ENCODE data around the gene PACS2.
A peak's percentile ranks its signal among the peaks of the same experiment; 100 is the strongest.
"Not testable (repeated sequence)": the region's sequence is repeated elsewhere in the genome, so short reads cannot be mapped to it uniquely, and the experiment has no call there.

The PACS2 gene

GRCh38 chr14:105290621-105291346, 23.8 kb upstream of the PACS2 start:
- DNase-seq: no peak

DNA sequence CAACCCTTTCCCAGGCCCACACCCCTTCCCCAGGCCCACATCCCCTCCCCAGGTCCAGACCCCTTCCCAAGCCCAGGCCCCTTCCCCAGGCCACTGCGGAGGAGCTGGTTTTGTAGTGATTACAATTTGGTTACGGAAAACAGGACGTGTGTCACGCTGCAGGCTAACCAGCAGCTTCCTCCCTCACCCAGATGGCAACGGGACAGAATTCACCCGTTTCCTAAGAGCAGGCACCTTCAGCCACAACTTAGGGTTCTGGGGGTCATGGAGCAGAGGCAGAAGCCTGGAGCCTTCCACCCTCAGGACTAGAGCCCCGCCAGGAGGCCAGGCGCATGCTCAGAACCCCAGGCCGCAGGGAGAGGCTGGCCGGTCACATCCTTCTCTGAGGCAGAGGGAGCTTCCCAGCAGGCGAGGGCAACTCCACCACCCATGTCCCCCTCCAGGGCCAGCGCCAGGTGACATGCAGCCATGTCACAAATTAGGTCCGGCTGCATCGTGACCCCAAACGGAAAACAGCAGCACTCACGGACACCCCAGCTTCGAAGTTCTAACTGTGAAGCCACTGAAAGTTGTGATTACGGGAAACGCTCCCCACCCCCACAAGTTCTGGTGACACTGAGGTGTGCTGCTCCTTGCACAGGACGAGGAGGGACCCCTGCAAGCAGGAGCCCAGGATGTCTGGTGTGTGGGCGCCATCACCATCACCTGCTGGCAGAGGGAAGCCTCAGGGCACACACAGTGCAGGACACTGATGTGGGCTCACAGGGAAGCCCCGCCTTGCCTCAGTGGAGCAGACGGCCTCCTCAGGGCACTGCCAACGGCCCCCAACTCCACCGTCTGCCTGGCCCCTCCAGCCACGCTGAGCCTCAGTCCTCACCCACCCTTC, 21.5 kb upstream of the PACS2 start:
- DNase-seq: peak in 1 of 6 experiments; percentile 8

GRCh38 chr14:105294142-105294597, 20.4 kb upstream of the PACS2 start:
- peak; percentile 49 to 76 (median 68) for DNase-seq

- not testable (repeated sequence) for DNase-seq
These were observed 17.2 kb upstream of the PACS2 start for GRCh38 chr14:105297311-105297710.

DNA sequence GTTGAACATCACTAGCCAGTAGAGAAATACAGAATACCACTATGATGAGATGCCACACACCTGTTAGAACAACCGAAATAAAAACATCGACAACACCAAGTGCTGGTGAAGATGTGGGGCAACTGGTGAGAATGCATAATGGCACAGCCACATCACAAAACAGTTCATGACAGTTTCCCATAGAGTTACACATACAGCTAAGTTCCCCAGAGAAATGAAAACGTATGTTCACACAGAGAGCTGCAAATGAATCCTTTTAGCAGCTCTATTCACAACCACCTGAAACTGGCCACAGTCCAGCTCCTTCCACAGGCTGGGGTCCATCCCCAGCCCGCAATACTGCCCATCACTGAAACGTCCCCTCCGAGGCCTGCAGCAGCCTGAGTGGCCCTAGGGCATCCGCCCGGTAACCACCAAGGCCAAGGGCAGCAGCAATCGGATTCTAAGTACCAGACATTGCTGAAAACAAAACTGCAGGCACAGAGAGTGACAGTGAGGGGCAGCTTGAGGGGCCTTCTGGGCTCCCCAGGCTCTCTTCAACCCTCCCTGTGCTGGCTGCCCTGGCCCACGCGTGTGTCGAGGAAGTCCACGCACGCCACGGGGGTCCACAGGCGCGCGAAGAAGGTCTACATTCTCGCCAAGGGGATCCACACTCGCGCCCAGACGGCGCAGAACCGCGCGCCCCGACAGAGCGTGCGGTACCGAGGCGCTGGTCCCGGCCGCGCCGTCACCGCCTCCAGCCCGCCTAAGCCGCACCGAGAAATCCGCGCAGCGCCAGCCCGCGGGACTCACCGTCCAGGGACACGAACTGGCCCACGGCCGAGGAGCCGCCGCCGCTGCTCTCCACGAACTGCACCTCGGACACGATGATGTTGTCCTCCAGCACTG, 14.7 kb upstream of the PACS2 start:
- peak in 2 of 6 experiments; percentile 38 to 65 for DNase-seq

- peak; percentile 92 to 99 (median 96) for DNase-seq
These were observed 13.9 kb upstream of the PACS2 start, which contains the start of gene BRF1 for GRCh38 chr14:105300542-105301102. TSS of gene BRF1 (minus strand) at chr14:105301001. CDS start at chr14:105300629, 372 bp downstream.

DNA sequence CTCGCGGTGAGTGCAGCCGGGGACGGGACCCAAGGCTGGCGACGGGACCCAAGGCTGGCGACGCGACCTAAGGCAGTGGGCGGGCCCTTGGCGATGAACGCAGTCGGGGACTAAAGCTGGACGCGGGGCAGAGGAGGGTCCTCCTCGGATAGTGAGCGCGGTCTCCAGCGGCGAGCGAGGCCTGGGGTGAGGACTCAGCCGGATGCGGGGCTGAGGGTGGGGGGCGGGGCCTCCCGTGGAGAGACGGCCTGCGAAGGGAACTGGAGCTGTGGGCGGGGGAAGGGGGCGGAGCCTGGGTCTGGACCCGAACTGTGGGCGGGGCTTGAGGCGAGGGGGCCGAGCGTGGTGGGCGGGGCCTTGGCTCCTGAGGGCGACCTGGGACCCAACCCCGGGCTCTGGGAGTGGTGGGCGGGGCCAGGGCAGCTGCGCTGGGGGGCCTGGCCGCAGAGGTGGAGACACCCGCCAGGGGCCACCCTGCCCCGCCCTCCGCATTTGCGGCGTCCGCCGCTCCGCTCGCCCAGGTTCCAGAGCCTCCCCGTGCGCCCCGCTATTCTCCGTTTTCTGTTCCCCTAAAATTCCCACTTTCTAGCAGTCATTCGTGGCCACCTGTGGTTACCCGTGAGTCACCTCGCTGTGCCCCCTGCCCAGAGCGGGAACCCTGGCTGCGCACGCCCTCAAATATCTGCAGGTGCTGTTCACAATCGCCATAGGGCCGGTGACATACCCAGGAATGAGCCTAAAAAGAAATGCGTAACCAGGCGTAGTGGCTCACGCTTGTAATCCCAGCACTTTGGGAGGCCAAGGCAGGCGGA, 13.2 kb upstream of the PACS2 start:
- peak; percentile 94 to 99 (median 97) for DNase-seq

DNA sequence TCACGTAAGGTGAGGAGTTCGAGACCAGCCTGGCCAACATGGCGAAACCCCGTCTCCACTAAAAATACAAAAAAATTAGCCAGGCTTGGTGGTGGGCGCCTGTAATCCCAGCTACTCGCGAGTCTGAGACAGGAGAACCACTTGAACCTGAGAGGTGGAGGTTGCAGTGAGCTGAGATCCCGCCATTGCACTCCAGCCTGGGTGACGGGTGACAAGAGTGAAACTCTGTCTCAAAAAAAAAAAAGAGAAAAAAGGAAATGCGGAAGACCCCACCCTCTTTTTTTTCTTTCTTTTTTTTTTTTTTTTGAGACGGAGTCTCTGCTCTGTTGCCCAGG, 12.7 kb upstream of the PACS2 start:
- peak in 3 of 6 experiments; percentile 29 to 68 (median 49) for DNase-seq

GRCh38 chr14:105303949-105304348, 10.6 kb upstream of the PACS2 start:
- DNase-seq: no peak

DNA sequence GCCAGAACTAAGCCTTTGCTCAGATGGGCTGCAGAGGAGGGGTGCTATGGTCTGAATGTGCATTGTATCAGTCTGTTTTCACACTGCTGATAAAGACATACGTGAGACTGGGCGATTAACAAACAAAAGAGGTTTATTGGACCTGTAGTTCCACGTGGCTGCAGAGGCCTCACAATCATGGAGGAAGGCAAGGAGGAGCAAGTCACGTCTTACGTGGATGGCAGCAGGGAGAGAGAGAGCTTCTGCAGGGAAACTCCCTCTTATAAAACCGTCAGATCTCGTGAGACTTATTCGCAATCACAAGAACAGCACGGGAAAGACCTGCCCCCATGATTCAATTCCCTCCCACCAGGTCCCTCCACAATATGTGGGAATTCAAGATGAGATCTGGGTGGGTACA, 10.0 kb upstream of the PACS2 start:
- no peak for DNase-seq

GRCh38 chr14:105305345-105305744, 9.2 kb upstream of the PACS2 start:
- DNase-seq: peak in 1 of 6 experiments; percentile 7

DNA sequence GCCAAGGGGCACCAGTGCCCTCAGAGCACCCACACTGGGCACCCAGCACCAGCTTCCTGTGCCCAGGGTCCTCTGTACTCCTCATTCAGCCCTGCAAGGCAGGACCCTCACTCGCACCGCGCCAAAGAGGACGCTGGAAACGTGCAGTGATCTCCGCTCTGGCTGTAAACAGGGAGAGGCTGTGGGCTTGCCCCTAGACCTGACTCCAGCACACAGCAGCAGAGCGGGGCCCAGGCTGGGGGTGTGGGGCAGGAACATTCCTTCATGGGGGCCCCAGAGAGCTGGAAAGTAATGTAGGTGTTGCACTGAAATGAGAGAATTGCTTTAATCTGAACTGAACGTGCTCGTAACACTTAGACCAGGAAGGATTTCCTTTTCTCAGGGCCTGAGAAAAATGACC, 8.8 kb upstream of the PACS2 start:
- no peak for DNase-seq

- DNase-seq: no peak
These were observed 7.4 kb upstream of the PACS2 start for GRCh38 chr14:105307052-105307727.

- no peak for DNase-seq
These were observed 5.2 kb upstream of the PACS2 start for GRCh38 chr14:105309371-105309770.

DNA sequence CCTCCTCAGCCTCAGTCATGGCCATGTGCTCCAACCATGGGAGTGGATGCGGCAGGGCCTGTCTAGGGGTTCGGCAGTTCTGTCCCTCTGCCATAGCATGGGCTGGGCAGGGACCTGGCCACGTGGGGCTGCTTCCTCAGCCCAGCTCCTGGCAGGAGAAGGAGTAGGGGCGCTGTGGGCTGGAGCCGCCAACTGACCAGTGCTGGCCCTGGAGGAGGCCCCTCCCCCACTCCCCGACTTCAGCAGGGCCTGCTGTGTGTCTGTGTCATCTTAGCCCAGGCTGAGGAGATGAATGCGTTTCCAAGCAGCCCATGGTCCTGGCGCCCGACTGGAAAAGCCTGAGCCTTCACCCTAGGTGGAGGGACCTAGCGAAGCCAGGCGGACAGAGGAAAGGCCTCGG, 2.7 kb upstream of the PACS2 start:
- no peak for DNase-seq

- no peak for DNase-seq
These were observed 1.6 kb upstream of the PACS2 start for GRCh38 chr14:105312973-105313372.

DNA sequence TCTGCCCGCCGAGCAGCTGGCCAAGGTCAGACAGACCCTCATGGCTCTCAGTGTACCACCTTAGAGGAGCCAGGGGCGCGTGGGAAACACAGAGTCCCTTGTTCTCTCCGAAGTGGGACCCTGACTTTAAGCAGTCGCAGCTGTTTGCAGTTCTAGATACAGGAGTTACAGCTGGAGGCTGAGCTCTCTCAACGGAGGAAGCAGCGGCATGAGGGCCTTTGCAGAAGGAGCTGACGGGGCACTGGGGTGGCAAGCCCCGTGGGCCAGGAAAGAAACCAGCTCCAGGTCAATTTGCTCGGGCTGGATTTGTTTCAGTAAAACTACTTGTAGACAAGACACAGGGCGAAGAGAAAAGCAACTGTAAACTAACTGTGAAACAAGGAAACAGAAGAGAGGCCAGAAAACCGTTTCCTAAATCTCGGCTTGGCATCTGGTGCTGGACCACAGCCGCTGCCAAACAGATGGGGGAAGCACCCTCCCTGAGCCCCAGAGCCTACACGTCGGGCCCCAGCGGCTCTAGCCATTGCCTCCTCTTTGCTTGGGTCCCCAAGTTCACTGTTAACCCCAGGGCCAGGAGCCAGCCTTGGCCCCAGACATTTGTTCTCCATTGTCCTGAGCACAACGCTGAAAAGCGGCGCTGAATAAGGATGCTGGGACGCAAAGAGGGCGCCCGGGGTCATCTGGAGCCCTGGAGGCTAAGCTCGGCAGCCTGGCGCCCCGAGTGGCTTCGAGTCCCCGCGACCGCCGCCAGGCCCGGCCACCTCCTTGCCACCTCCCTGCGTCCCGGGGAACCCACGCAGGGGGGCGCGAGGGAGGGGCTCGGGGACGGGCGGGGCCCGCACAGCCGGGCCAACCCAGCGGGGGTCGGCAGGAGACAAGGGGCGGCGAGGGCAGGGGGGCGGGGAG, 914 bp upstream of the PACS2 start:
- peak in 2 of 6 experiments; percentile 53 to 64 for DNase-seq

DNA sequence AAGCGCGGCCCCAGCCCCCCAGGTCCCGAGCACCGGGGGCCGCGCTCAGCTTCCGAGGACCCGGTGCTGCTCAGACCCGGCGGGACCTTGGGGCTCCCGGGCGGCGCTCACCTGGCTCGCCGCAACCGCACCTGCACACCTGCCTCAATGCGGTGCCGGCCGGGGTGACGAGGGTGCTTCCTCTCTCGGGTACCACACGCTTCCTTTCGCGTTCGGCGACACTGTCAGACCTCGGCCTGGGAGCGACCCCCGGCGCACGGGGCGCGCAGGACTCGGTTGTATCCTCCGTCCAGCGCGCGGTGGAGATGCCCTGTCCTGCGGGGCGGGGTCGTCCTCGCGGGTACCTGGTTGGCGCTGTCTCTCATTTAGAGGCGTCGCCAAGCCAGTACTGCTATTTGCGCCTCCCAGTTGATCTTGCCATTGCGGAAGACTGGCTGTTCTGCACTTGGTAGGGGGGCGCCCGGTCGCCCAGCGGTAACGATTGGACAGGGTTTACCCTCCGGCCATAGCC, 718 bp downstream of the PACS2 start:
- peak; percentile 22 to 69 (median 52) for DNase-seq

- no peak for DNase-seq
These were observed 1.5 kb downstream of the PACS2 start for GRCh38 chr14:105315941-105316576.
